Measurements from ENCODE around the gene LNX1. TPM values are rescaled to one million over a fixed set of nuclear protein-coding genes. Genes with fewer than 3 reads are reported as not detected.

Gene LNX1
- total RNA-seq, 1 experiment from 2014 or later = 1.7 TPM

DNA sequence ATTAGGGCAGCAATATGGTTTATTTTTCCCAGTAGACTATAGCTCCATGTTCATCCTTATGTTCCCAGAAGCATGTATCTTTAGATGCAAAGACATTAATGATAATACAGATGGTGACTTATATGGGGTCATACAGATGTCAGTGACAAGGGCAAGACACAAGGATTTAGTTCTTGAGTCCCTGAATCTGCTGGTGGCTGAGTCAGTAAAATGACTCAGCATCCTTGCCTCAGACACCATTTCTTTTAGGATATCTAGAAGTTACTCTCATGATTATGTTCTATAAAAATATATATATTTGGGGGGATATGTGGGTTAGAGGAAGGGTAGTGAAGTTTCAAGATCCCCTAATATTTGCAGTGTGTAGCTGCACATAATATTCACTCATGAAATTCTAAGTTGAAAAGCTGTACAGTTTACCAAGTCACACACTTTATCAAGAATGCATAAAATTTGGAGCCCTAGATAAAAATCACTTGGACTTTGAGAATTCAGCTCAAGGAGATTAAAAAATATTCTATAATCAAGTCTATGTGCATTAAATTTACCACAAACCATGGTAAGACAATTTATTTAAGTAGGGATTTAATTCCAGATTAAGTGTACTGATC is 101.9 kb downstream of the LNX1 start:
- Histone ChIP-seq H3K14ac (ENCODE audit: insufficient read depth, low read length) (no peak overlapping the region), H4K5ac (ENCODE audit: insufficient read length, low read depth, low read length) (no peak overlapping the region), H4K91ac (ENCODE audit: insufficient read length, low read depth, low read length) (no peak overlapping the region), H2BK5ac (ENCODE audit: insufficient read length, low read length) (no peak overlapping the region), H3K56ac (ENCODE audit: insufficient read length, low read depth, low read length) (no peak overlapping the region), H3K27ac (ENCODE audit: insufficient read length, low read depth, low read length) (no peak overlapping the region), H3T11ph (ENCODE audit: low read length) (no peak overlapping the region), H2BK12ac (ENCODE audit: insufficient read length, low read depth, low read length) (no peak overlapping the region), H3K79me1 (ENCODE audit: insufficient read depth, low read depth, low read length, poor library complexity, severe bottlenecking) (no peaks in the 10 kb centered on the region), H3K27me3 (ENCODE audit: insufficient read depth, low read length) (no peaks in the 10 kb centered on the region), H3K4me2 (ENCODE audit: insufficient read depth, insufficient read length, low read length) (no peak overlapping the region), H4K20me1 (ENCODE audit: control insufficient read depth, insufficient read depth, insufficient read length) (no peaks in the 10 kb centered on the region), H3K4ac (ENCODE audit: low read depth, low read length) (no peak overlapping the region), H2BK15ac (ENCODE audit: low read depth, low read length) (no peak overlapping the region), H3K9me3 (ENCODE audit: control insufficient read depth, low read depth, low read length) (no peaks in the 10 kb centered on the region), H2AK5ac (ENCODE audit: insufficient read length, low read length) (no peak overlapping the region), H2BK120ac (ENCODE audit: low read depth, low read length, poor library complexity, severe bottlenecking) (no peak overlapping the region), H3K4me1 (ENCODE audit: insufficient read depth, low read length) (no peaks in the 10 kb centered on the region), H3K23me2 (ENCODE audit: insufficient read length, low read depth, low read length, poor library complexity, severe bottlenecking) (no peaks in the 10 kb centered on the region), H4K8ac (replicated peaks; ENCODE audit: insufficient read length, low read depth, low read length) (no peak overlapping the region), H2BK20ac (ENCODE audit: low read depth, low read length, poor library complexity, severe bottlenecking) (no peak overlapping the region), H2AFZ (ENCODE audit: low read length) (no peak overlapping the region), H3K23ac (ENCODE audit: insufficient read length, low read depth, low read length) (no peak overlapping the region), H3K9ac (ENCODE audit: extremely low read depth, insufficient read length, low read length) (no peak overlapping the region), H3K18ac (ENCODE audit: insufficient read length, low read depth, low read length) (no peak overlapping the region), H3K79me2 (ENCODE audit: insufficient read depth, low read length) (no peaks in the 10 kb centered on the region)
- DNase-seq = no peak
- TF ChIP-seq, protein P1, sequence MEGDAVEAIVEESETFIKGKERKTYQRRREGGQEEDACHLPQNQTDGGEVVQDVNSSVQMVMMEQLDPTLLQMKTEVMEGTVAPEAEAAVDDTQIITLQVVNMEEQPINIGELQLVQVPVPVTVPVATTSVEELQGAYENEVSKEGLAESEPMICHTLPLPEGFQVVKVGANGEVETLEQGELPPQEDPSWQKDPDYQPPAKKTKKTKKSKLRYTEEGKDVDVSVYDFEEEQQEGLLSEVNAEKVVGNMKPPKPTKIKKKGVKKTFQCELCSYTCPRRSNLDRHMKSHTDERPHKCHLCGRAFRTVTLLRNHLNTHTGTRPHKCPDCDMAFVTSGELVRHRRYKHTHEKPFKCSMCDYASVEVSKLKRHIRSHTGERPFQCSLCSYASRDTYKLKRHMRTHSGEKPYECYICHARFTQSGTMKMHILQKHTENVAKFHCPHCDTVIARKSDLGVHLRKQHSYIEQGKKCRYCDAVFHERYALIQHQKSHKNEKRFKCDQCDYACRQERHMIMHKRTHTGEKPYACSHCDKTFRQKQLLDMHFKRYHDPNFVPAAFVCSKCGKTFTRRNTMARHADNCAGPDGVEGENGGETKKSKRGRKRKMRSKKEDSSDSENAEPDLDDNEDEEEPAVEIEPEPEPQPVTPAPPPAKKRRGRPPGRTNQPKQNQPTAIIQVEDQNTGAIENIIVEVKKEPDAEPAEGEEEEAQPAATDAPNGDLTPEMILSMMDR (conservative IDR thresholded peaks at IDR 0.05) = no peak
- Mint-ChIP-seq H3K9me3 (no peaks in the 10 kb centered on the region), H3K4me3 (no peak overlapping the region), H3K27ac (no peak overlapping the region), H3K4me1 (peaks cover 14 to 16% of the 10 kb centered on the region in 2 experiments), H3K36me3 (ENCODE audit: insufficient read depth in 1 of 3, low read depth in 3 of 3) (no peaks in the 10 kb centered on the region; a peak in 1 of 7 replicates), H3K27me3 (ENCODE audit: low read depth) (no peaks in the 10 kb centered on the region; the same call in none of the 2 replicates)
